ENCODE data around the gene CTSO. TPM values are rescaled to one million over a fixed set of nuclear protein-coding genes. Genes with fewer than 3 reads are reported as not detected.

Gene CTSO
- total RNA-seq, 1 donor from 2014 or later = 28.1 TPM

DNA sequence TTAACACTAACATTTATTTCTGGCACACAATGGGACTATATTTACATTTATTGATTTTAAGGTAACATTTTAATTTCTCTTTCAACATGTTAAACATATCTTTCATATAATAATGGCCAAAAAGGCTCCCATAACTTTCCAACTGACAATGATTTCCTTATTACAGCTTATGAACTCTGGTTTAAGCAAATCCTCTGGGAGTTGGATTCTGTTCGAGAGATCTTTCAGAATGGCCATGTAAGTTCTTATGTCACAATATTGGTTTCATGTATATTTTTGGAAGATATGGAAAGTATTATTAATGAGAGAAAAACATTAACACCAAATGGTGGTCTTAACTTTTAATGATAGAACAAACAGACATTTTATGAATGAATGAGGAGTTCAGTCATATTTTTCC lies 46.1 kb downstream of the CTSO start:
- TF ChIP-seq, protein P1, sequence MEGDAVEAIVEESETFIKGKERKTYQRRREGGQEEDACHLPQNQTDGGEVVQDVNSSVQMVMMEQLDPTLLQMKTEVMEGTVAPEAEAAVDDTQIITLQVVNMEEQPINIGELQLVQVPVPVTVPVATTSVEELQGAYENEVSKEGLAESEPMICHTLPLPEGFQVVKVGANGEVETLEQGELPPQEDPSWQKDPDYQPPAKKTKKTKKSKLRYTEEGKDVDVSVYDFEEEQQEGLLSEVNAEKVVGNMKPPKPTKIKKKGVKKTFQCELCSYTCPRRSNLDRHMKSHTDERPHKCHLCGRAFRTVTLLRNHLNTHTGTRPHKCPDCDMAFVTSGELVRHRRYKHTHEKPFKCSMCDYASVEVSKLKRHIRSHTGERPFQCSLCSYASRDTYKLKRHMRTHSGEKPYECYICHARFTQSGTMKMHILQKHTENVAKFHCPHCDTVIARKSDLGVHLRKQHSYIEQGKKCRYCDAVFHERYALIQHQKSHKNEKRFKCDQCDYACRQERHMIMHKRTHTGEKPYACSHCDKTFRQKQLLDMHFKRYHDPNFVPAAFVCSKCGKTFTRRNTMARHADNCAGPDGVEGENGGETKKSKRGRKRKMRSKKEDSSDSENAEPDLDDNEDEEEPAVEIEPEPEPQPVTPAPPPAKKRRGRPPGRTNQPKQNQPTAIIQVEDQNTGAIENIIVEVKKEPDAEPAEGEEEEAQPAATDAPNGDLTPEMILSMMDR (IDR thresholded peaks at IDR 0.05) = no peak
- Histone ChIP-seq H3K4me1 (no peaks in the 10 kb centered on the region), H3K36me3 (no peaks in the 10 kb centered on the region), H3K27me3 (ENCODE audit: low read depth) (no peaks in the 10 kb centered on the region), H3K27ac (no peak overlapping the region), H3K9me3 (no peaks in the 10 kb centered on the region), H3K4me3 (no peak overlapping the region)
- DNase-seq = no peak
- ATAC-seq = no peak
- intact Hi-C loops (cut with DNase I) = no loop called here

DNA sequence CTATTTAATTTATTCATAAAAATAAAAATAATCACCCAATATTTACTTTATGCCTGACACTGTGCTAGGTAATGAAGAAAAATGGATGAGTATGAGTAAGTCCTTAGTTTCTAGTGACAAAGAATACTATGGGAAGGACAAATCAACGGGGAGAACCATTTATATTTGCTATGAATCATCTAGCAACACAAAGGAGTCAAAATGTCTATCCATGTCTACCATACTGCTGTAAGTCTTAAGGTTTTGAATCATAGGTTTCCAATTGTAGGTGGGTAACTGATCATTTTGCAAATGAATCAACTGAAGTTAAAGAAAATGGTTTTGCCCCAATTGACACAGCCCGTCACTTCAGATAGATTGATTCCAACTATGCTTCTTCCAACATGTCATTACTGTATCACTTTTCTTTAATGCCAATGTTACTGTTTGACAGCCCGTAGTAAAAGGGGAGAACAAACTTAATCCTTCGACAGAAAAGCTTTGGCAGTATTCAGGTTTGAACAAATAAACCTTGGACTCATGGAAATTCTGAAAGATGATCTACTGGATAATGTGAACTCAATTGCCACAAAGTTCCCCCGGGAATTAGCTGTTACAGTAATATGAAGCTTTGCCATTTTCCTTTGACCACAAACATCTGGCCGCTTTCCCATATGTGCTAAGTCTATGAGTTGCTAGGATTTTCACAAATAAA lies 47.0 kb downstream of the CTSO start:
- ATAC-seq = no peak
- Histone ChIP-seq H3K4me3 (no peak overlapping the region), H3K27me3 (ENCODE audit: low read depth) (no peaks in the 10 kb centered on the region), H3K36me3 (no peaks in the 10 kb centered on the region), H3K9me3 (no peaks in the 10 kb centered on the region), H3K27ac (no peak overlapping the region), H3K4me1 (no peaks in the 10 kb centered on the region)
- TF ChIP-seq, protein P1 (IDR thresholded peaks at IDR 0.05) = no peak
- intact Hi-C loops (cut with DNase I) = no loop called here
- DNase-seq = no peak

DNA sequence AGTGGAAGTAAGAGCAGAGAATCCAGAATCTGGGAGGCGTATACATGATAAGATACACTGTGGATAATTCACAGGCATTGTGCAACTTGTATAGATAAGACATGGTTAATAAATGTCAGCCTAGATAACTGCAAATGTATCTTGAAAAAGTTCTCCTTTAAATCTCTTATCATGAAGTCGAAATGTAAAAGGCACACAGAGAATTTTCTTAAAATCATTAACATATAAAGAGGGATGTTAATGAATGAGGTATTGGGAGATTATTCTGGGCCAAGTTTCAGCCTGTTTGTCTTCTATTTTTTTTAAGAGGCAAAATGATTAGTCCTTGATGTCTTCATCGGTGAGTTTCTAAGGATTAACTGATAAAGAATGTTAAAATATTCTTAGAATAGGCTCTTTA lies 49.3 kb downstream of the CTSO start:
- Histone ChIP-seq H3K36me3 (no peaks in the 10 kb centered on the region), H3K27me3 (ENCODE audit: low read depth) (no peaks in the 10 kb centered on the region), H3K4me3 (no peak overlapping the region), H3K4me1 (no peaks in the 10 kb centered on the region), H3K27ac (no peak overlapping the region), H3K9me3 (no peaks in the 10 kb centered on the region)
- DNase-seq = no peak
- TF ChIP-seq, protein P1 (IDR thresholded peaks at IDR 0.05) = no peak
- ATAC-seq = no peak
- intact Hi-C loops (cut with DNase I) = no loop called here

DNA sequence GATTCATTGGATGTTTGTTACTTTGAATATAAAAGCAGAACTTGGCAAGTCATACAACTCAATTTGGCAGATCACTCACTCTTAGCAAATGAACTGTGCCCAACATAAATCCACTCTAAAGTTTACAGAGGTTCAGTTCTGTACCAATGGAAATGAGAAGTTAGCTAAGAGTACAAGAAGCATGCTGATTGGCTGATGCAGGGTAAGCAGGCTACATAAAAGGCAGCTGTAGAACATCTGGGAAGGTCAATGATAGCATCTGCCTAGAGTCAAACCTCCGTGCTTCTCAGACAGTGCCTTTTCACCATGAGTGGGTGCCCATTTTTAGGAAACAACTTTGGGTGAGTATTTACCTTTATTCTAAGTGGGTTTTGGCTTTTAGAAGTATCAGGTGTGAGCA lies 50.2 kb downstream of the CTSO start, which contains the start of gene TDO2:
TSS of gene TDO2 (plus strand) at position 244 of the 400 bp plus-strand sequence. CDS start at position 307, 63 bp downstream.
- no peaks in the 10 kb centered on the region for H3K4me1 ChIP-seq
- TF ChIP-seq, protein P1 (IDR thresholded peaks at IDR 0.05) = no peak

DNA sequence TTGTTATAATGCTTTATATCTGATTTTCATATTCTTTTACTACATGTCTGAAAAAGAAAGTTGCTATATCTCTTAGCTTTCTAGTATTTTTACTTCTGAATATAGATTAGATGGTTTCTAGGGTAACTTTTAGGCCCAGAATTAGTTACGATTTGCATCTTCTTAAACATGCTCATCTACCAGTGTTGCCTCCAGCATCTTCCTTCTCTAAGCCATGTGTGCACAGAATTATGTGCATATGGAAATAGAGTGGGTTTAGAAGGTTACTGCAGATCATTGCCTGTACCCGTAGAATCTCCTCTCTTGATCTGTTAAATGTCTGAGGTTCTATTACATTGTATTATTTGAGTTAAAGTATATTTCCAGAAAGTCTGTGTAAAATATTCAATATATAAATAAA lies 52.7 kb downstream of the CTSO start:
- Histone ChIP-seq H3K27me3 (ENCODE audit: low read depth) (no peaks in the 10 kb centered on the region), H3K27ac (no peak overlapping the region), H3K9me3 (no peaks in the 10 kb centered on the region), H3K4me3 (no peak overlapping the region), H3K36me3 (no peaks in the 10 kb centered on the region), H3K4me1 (no peaks in the 10 kb centered on the region)
- TF ChIP-seq, protein P1 (IDR thresholded peaks at IDR 0.05) = no peak
- intact Hi-C loops (cut with DNase I) = no loop called here
- DNase-seq (no peak), ATAC-seq (no peak)

More for the DNA sequence above, 50.2 kb downstream of the CTSO start, which contains the start of gene TDO2:
- ATAC-seq (no peak), DNase-seq (no peak)
- H3K36me3 ChIP-seq = no peaks in the 10 kb centered on the region
- no peaks in the 10 kb centered on the region for H3K9me3 ChIP-seq
- intact Hi-C loops (cut with DNase I) = no loop called here
- H3K4me3 ChIP-seq = no peak within 1 kb of the TSS
- H3K27me3 ChIP-seq (ENCODE audit: low read depth) = no peaks in the 10 kb centered on the region
- H3K27ac ChIP-seq = no peak within 1 kb of the TSS

Measured in lower lobe of right lung (tissue), 2 donors.